ENCODE measurements around the gene TMEM63A. TPM values are rescaled to one million over a fixed set of nuclear protein-coding genes. Genes with fewer than 3 reads are reported as not detected.

TMEM63A gene
- total and polyA plus RNA-seq, 2 experiments from 2014 or later, result 11.9 to 13.5 TPM

- Histone ChIP-seq H3K4me3 (no peak overlapping the region), H3K4me1 (ENCODE audit: insufficient read depth) (no peaks in the 10 kb centered on the region), H3K9ac (no peak overlapping the region), H3K4me2 (ENCODE audit: unreplicated experiment) (no peak overlapping the region), H4K20me1 (ENCODE audit: insufficient read depth) (no peaks in the 10 kb centered on the region), H3K36me3 (ENCODE audit: low read depth) (no peaks in the 10 kb centered on the region), H3F3A (ENCODE audit: insufficient read depth) (no peaks in the 10 kb centered on the region), H3K9me2 (ENCODE audit: insufficient read depth) (no peaks in the 10 kb centered on the region), H3K79me2 (ENCODE audit: insufficient read depth) (no peaks in the 10 kb centered on the region), H2AFZ (no peak overlapping the region), H3K27me3 (replicated peaks; ENCODE audit: insufficient read depth) (no peaks in the 10 kb centered on the region), H3K9me3 (ENCODE audit: low read depth) (no peaks in the 10 kb centered on the region), H3K27ac (no peak overlapping the region)
- no peak for DNase-seq
- in situ Hi-C loops (cut with MboI), result no loop called here
- 88 to 89% methylated on average over 11 to 12 of the region's 12 CpGs for WGBS, 2 experiments (ENCODE audit: low coverage in 1 of 2, low lambda C conversion rate in 2 of 2, missing lambda C conversion rate in 2 of 2)
- no peak for TF ChIP-seq EZH2 (IDR thresholded peaks at IDR 0.05; ENCODE audit: insufficient read depth, poor library complexity, severe bottlenecking)
- TF ChIP-seq EZH2phosphoT487 (IDR thresholded peaks at IDR 0.05; ENCODE audit: insufficient read depth, low read depth), result no peak
Measured at GRCh38 chr1:225824533-225824941, 57.6 kb downstream of the TMEM63A start.

DNA sequence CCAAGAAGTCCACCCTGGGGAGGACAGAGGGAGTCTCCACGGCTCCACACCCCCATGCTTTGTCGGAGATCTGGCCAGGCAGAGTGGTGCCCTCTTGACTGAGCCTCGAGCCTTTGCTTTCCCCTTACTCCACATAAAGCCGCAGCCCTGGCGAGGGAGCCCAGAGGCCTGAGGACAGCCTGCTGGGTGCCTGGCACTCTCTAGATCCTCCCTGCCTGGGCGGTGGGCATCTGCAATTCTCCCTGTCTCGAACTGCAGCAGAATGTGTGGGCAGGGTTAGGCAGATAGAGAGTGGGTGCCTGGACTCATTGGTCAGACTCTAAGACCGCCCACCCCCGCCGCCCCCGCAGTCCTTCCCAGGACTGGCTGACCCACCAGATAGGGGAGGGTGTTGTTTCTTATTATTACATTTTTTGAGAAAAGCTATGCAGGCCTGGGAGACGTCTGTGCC, 58.3 kb downstream of the TMEM63A start:
- Histone ChIP-seq H3K79me2 (ENCODE audit: insufficient read depth) (no peaks in the 10 kb centered on the region), H3K27me3 (replicated peaks; ENCODE audit: insufficient read depth) (no peaks in the 10 kb centered on the region), H3K4me2 (ENCODE audit: unreplicated experiment) (no peak overlapping the region), H3K9me3 (ENCODE audit: low read depth) (no peaks in the 10 kb centered on the region), H2AFZ (no peak overlapping the region), H3K9ac (no peak overlapping the region), H4K20me1 (ENCODE audit: insufficient read depth) (no peaks in the 10 kb centered on the region), H3K9me2 (ENCODE audit: insufficient read depth) (no peaks in the 10 kb centered on the region), H3F3A (ENCODE audit: insufficient read depth) (no peaks in the 10 kb centered on the region), H3K4me1 (ENCODE audit: insufficient read depth) (no peaks in the 10 kb centered on the region), H3K4me3 (no peak overlapping the region), H3K27ac (no peak overlapping the region), H3K36me3 (ENCODE audit: low read depth) (no peaks in the 10 kb centered on the region)
- no peak for DNase-seq
- in situ Hi-C loops (cut with MboI), result no loop called here
- TF ChIP-seq EZH2phosphoT487 (IDR thresholded peaks at IDR 0.05; ENCODE audit: insufficient read depth, low read depth) (no peak), EZH2 (IDR thresholded peaks at IDR 0.05; ENCODE audit: insufficient read depth, poor library complexity, severe bottlenecking) (no peak)
- 75 to 82% methylated on average over 12 of the region's 12 CpGs for WGBS, 2 experiments (ENCODE audit: low coverage in 1 of 2, low lambda C conversion rate in 2 of 2, missing lambda C conversion rate in 2 of 2)

DNA sequence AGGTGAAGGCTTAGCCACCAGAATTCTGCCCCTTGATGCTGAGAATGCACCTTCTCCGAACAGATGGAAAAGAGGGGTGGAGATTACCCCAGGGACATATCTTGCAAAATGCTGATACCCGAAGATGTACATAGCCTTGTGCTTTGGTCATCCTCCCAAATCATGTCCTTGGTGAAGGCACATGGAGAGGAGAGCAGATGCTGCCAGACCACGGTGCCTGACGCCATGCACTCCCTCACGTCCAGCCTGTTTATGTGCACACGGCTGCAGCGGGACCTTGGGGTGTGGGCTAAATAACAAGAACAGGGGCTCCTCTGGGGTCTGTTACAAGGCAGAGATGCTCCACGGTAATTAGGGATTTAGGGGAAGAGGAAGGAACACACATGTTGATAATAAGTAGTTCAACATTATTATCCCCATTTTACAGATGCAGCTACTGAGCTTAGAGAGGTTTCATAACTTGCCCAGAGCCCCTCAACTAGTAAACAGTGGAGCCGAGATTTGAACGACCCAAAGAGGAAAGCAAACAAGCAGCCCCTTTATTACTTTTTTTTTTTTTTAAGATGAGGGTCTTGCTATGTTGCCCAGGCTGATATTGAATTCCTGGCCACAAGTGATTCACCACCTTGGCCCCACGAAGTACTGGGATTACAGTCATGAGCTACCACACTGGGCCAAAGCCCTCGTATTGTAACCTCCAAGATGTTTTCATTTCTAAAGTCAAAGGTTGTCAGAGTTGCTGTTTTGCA, 59.4 kb downstream of the TMEM63A start:
- Histone ChIP-seq H3F3A (ENCODE audit: insufficient read depth) (no peaks in the 10 kb centered on the region), H3K36me3 (ENCODE audit: low read depth) (no peaks in the 10 kb centered on the region), H2AFZ (no peak overlapping the region), H4K20me1 (ENCODE audit: insufficient read depth) (no peaks in the 10 kb centered on the region), H3K79me2 (ENCODE audit: insufficient read depth) (no peaks in the 10 kb centered on the region), H3K9me2 (ENCODE audit: insufficient read depth) (no peaks in the 10 kb centered on the region), H3K27ac (no peak overlapping the region), H3K9ac (no peak overlapping the region), H3K4me2 (ENCODE audit: unreplicated experiment) (no peak overlapping the region), H3K27me3 (replicated peaks; ENCODE audit: insufficient read depth) (no peaks in the 10 kb centered on the region), H3K4me1 (ENCODE audit: insufficient read depth) (peaks cover 5% of the 10 kb centered on the region), H3K4me3 (no peak overlapping the region), H3K9me3 (ENCODE audit: low read depth) (no peaks in the 10 kb centered on the region)
- in situ Hi-C loops (cut with MboI), result no loop called here
- TF ChIP-seq EZH2phosphoT487 (IDR thresholded peaks at IDR 0.05; ENCODE audit: insufficient read depth, low read depth), result no peak
- no peak for TF ChIP-seq EZH2 (IDR thresholded peaks at IDR 0.05; ENCODE audit: insufficient read depth, poor library complexity, severe bottlenecking)
- WGBS, 2 experiments (ENCODE audit: low coverage in 1 of 2, low lambda C conversion rate in 2 of 2, missing lambda C conversion rate in 2 of 2), result 62 to 66% methylated on average over 12 of the region's 12 CpGs
- DNase-seq, result no peak

DNA sequence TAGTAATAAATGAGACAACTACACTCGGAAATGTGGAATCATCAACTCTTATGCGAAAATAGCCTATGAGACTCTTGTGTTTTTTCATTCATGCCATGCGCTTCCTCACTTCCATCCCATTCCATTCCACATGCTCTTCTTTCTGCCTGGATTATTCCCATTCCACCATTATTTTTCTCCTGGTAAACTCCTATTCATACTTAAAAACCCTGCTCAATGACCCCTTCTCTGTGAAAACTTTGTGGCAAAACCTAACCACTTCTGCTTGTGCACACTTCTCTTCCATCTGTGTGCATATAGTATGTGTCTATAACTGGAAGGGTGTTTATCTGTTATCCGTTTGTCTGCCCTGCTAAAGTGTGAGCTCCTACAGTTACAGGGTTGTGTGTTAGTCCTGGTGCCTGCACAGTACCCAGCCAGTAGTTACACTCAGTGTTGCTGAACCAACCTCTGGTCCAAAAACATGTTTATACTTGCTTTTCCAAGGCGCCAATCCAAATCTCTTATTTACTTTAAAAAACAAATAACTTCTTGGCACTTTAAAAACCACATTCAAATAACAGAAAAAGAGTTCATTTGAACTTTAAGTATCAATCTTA, 61.6 kb downstream of the TMEM63A start:
- TF ChIP-seq EZH2 (IDR thresholded peaks at IDR 0.05; ENCODE audit: insufficient read depth, poor library complexity, severe bottlenecking) (no peak), EZH2phosphoT487 (IDR thresholded peaks at IDR 0.05; ENCODE audit: insufficient read depth, low read depth) (no peak)
- Histone ChIP-seq H4K20me1 (ENCODE audit: insufficient read depth) (no peaks in the 10 kb centered on the region), H3K4me3 (no peak overlapping the region), H3F3A (ENCODE audit: insufficient read depth) (no peaks in the 10 kb centered on the region), H2AFZ (no peak overlapping the region), H3K27ac (no peak overlapping the region), H3K9me3 (ENCODE audit: low read depth) (no peaks in the 10 kb centered on the region), H3K79me2 (ENCODE audit: insufficient read depth) (no peaks in the 10 kb centered on the region), H3K27me3 (replicated peaks; ENCODE audit: insufficient read depth) (no peaks in the 10 kb centered on the region), H3K4me1 (ENCODE audit: insufficient read depth) (peaks cover 17% of the 10 kb centered on the region), H3K4me2 (ENCODE audit: unreplicated experiment) (no peak overlapping the region), H3K36me3 (ENCODE audit: low read depth) (no peaks in the 10 kb centered on the region), H3K9me2 (ENCODE audit: insufficient read depth) (no peaks in the 10 kb centered on the region), H3K9ac (no peak overlapping the region)
- DNase-seq, result no peak
- in situ Hi-C loops (cut with MboI), result no loop called here
- 65 to 68% methylated on average over 5 of the region's 5 CpGs for WGBS, 2 experiments (ENCODE audit: low coverage in 1 of 2, low lambda C conversion rate in 2 of 2, missing lambda C conversion rate in 2 of 2)
